Muscle of leg (tissue), 16 donors: ENCODE measurements around the gene CST11. TPM values are rescaled to one million over a fixed set of nuclear protein-coding genes. Genes with fewer than 3 reads are reported as not detected.

ENCODE experiments used
- DNase-seq: peaks from one replicate; pipeline ENCODE4 v3.0.0; 2013
- H3K27ac ChIP-seq: one replicate; pipeline ENCODE4 v1.5.1; 2013; ENCODE audit warnings: mild to moderate bottlenecking, low read length, control low read depth
- H3K27me3 ChIP-seq: one replicate; pipeline ENCODE4 v1.6.1; 2013; ENCODE audit warnings: low read length; ENCODE audit not compliant: control insufficient read depth, insufficient read depth
- H3K36me3 ChIP-seq: one replicate; pipeline ENCODE4 v1.6.1; 2013; ENCODE audit warnings: low read length; ENCODE audit not compliant: control insufficient read depth, insufficient read depth
- H3K4me1 ChIP-seq: one replicate; pipeline ENCODE4 v1.6.1; 2013; ENCODE audit warnings: low read length; ENCODE audit not compliant: control insufficient read depth, insufficient read depth
- H3K4me3 ChIP-seq: one replicate; pipeline ENCODE4 v1.5.1; 2013; ENCODE audit warnings: low read length, control low read depth
- H3K9me3 ChIP-seq: replicated peaks from 2 replicates; pipeline ENCODE4 v1.6.1; 2013; ENCODE audit warnings: low read depth, low read length; ENCODE audit not compliant: control insufficient read depth
- WGBS: methylation state at CpG from one replicate; pipeline ENCODE4 v1.1.5; 2013; ENCODE audit warnings: missing lambda C conversion rate; ENCODE audit not compliant: insufficient coverage; 5-methylcytosine and 5-hydroxymethylcytosine counted together
- long read RNA-seq, 11 donors: transcript quantifications; one replicate each; lab custom pipeline, GENCODE V29; 2026
- polyA plus RNA-seq, 8 donors: library from polyadenylated mRNA; unstranded; fragments of 120-200 nt; gene quantifications; one replicate each; pipeline versions ENCODE4 v1.2.1 to v1.2.3, GENCODE V29; 2013; ENCODE audit warnings: inconsistent platforms in 1 of 8, low replicate concordance in 1 of 8; ENCODE audit not compliant: insufficient read length in 8 of 8, insufficient read depth in 1 of 8
- total RNA-seq: library from RNA; stranded (reverse); fragments of 120-200 nt; gene quantifications from one replicate; pipeline ENCODE4 v1.2.4, GENCODE V29; 2013

Gene CST11
- not detected for total RNA-seq
- polyA plus RNA-seq, result not detected
- long read RNA-seq, donor 1, result 0 reads
- long read RNA-seq, donor 2, result 0 reads
- long read RNA-seq, donor 3, result 0 reads
- long read RNA-seq, donor 4, result 0 reads
- long read RNA-seq, donor 5, result 0 reads
- long read RNA-seq, donor 6, result 0 reads
- long read RNA-seq, donor 7, result 0 reads
- long read RNA-seq, donor 8, result 0 reads
- long read RNA-seq, donor 9, result 0 reads
- long read RNA-seq, donor 10, result 0 reads
- long read RNA-seq, donor 11, result 0 reads

- Histone ChIP-seq H3K4me3 (no peak within 1 kb of the TSS), H3K4me1 (peaks cover 4% of the 10 kb centered on the region), H3K27me3 (no peaks in the 10 kb centered on the region), H3K27ac (no peak within 1 kb of the TSS), H3K9me3 (no peaks in the 10 kb centered on the region), H3K36me3 (no peaks in the 10 kb centered on the region)
- DNase-seq, result no peak
- 27% methylated on average over 2 of the region's 4 CpGs for WGBS
Measured at GRCh38 chr20:23452776-23453175, at the start of gene CST11. TSS of gene CST11 (minus strand) at chr20:23452876. CDS start at chr20:23452811, 65 bp downstream.

GRCh38 chr20:23501926-23502325 is 49.2 kb upstream of the CST11 start:
- no peak for DNase-seq
- Histone ChIP-seq H3K9me3 (no peaks in the 10 kb centered on the region), H3K27ac (no peak overlapping the region), H3K36me3 (no peaks in the 10 kb centered on the region), H3K27me3 (no peaks in the 10 kb centered on the region), H3K4me1 (no peaks in the 10 kb centered on the region), H3K4me3 (no peak overlapping the region)
- WGBS, result 91% methylated on average over 4 of the region's 4 CpGs

GRCh38 chr20:23497536-23497935 is 44.9 kb upstream of the CST11 start:
- DNase-seq, result no peak
- Histone ChIP-seq H3K27ac (no peak overlapping the region), H3K36me3 (no peaks in the 10 kb centered on the region), H3K4me3 (no peak overlapping the region), H3K4me1 (no peaks in the 10 kb centered on the region), H3K9me3 (no peaks in the 10 kb centered on the region), H3K27me3 (no peaks in the 10 kb centered on the region)
- WGBS, result no CpG with 5 or more reads among the region's 1 CpG

GRCh38 chr20:23493172-23493772 is 40.6 kb upstream of the CST11 start:
- WGBS, result 93% methylated on average over 2 of the region's 3 CpGs
- Histone ChIP-seq H3K4me3 (no peak overlapping the region), H3K9me3 (peaks cover 4% of the 10 kb centered on the region), H3K27ac (no peak overlapping the region), H3K27me3 (no peaks in the 10 kb centered on the region), H3K4me1 (peaks cover 2% of the 10 kb centered on the region), H3K36me3 (no peaks in the 10 kb centered on the region)
- no peak for DNase-seq

- no peaks in the 10 kb centered on the region for H3K36me3 ChIP-seq
- peaks cover 2% of the 10 kb centered on the region for H3K4me1 ChIP-seq
- H3K9me3 ChIP-seq, result peaks cover 5% of the 10 kb centered on the region
- no peaks in the 10 kb centered on the region for H3K27me3 ChIP-seq
- no peak overlapping the region for H3K27ac ChIP-seq
- DNase-seq, result no peak
- H3K4me3 ChIP-seq, result no peak overlapping the region
Measured at GRCh38 chr20:23492292-23492691, 39.6 kb upstream of the CST11 start.

- no peak for DNase-seq
- Histone ChIP-seq H3K36me3 (no peaks in the 10 kb centered on the region), H3K27me3 (no peaks in the 10 kb centered on the region), H3K9me3 (peaks cover 5% of the 10 kb centered on the region), H3K4me1 (peaks cover 2% of the 10 kb centered on the region), H3K27ac (no peak within 1 kb of the TSS), H3K4me3 (no peak within 1 kb of the TSS)
- 90% methylated on average over 5 of the region's 5 CpGs for WGBS
Measured at GRCh38 chr20:23490817-23491216, 38.1 kb upstream of the CST11 start, which contains the start of gene CST8. TSS of gene CST8 (plus strand) at chr20:23491117. CDS start at chr20:23491668, 551 bp downstream.

- no peaks in the 10 kb centered on the region for H3K27me3 ChIP-seq
- peaks cover 5% of the 10 kb centered on the region for H3K9me3 ChIP-seq
- peaks cover 2% of the 10 kb centered on the region for H3K4me1 ChIP-seq
- DNase-seq, result peak; percentile 67
- no peak overlapping the region for H3K4me3 ChIP-seq
- 14% methylated on average over 1 of the region's 3 CpGs for WGBS
- no peak overlapping the region for H3K27ac ChIP-seq
- H3K36me3 ChIP-seq, result no peaks in the 10 kb centered on the region
Measured at GRCh38 chr20:23488996-23489395, 36.3 kb upstream of the CST11 start.

- H3K36me3 ChIP-seq, result no peaks in the 10 kb centered on the region
- no peak for DNase-seq
- no CpG with 5 or more reads among the region's 2 CpGs for WGBS
Measured at GRCh38 chr20:23488470-23488869, 35.8 kb upstream of the CST11 start.

GRCh38 chr20:23484081-23484480 is 31.4 kb upstream of the CST11 start:
- Histone ChIP-seq H3K4me1 (no peaks in the 10 kb centered on the region), H3K27me3 (no peaks in the 10 kb centered on the region), H3K9me3 (peaks cover 5% of the 10 kb centered on the region), H3K36me3 (no peaks in the 10 kb centered on the region), H3K27ac (no peak overlapping the region), H3K4me3 (no peak overlapping the region)
- 93% methylated on average over 2 of the region's 4 CpGs for WGBS
- DNase-seq, result no peak

More at GRCh38 chr20:23488470-23488869, 35.8 kb upstream of the CST11 start:
- H3K27me3 ChIP-seq, result no peaks in the 10 kb centered on the region
- peaks cover 5% of the 10 kb centered on the region for H3K9me3 ChIP-seq
- peaks cover 2% of the 10 kb centered on the region for H3K4me1 ChIP-seq
- no peak overlapping the region for H3K27ac ChIP-seq
- H3K4me3 ChIP-seq, result no peak overlapping the region

- Histone ChIP-seq H3K27ac (no peak overlapping the region), H3K36me3 (no peaks in the 10 kb centered on the region), H3K27me3 (no peaks in the 10 kb centered on the region), H3K9me3 (no peaks in the 10 kb centered on the region), H3K4me1 (no peaks in the 10 kb centered on the region), H3K4me3 (no peak overlapping the region)
- WGBS, result 50% methylated on average over 1 of the region's 2 CpGs
- no peak for DNase-seq
Measured at GRCh38 chr20:23482138-23482537, 29.5 kb upstream of the CST11 start.
